SK-N-SH (cell line): Measurements from ENCODE around the gene SERPIND1. TPM values are rescaled to one million over a fixed set of nuclear protein-coding genes. Genes with fewer than 3 reads are reported as not detected.

Experiments
- CTCF ChIA-PET: fragments of 300-600, 350-600 bp; formaldehyde crosslinking; extraction: SDS; loops from one replicate; lab custom pipeline; 2021; lab: Yijun Ruan, JAX
- POLR2A ChIA-PET: fragments of 350-600 bp; sonication (Branson Sonifier 250); formaldehyde crosslinking; extraction: SDS; loops from one replicate; lab custom pipeline; 2020; ENCODE audit warnings: antibody characterized with exemption, inconsistent platforms; lab: Yijun Ruan, JAX
- DNase-seq: peaks from one replicate; pipeline ENCODE4 v3.0.0; 2012
- H2AFZ ChIP-seq: fragments of 200-600 bp; sonication (generic); 2 replicates; pipeline ENCODE4 v1.8.1; 2016; ENCODE audit warnings: antibody characterized with exemption, mild to moderate bottlenecking, low read depth
- H3F3A ChIP-seq: fragments of 200-600 bp; sonication (generic); replicated peaks from 2 replicates; pipeline ENCODE3; 2016; ENCODE audit warnings: antibody characterized with exemption, mild to moderate bottlenecking; ENCODE audit not compliant: insufficient read depth
- H3K27ac ChIP-seq, 2 experiments: fragments of 200-500 bp in 1 of 2; fragments of 200-600 bp in 1 of 2; sonication (Bioruptor generic) in 1 of 2; sonication (generic), shearing (Covaris generic) in 1 of 2; 2 replicates each; pipeline versions ENCODE4 v1.5.1 to v1.6.1; 2014 to 2016; ENCODE audit warnings: low read depth in 2 of 2, inconsistent platforms in 1 of 2, low read length in 1 of 2, mild to moderate bottlenecking in 1 of 2, mixed read lengths in 1 of 2
- H3K27me3 ChIP-seq: fragments of 200-600 bp; sonication (generic), shearing (Covaris generic); 2 replicates; pipeline ENCODE4 v1.6.1; 2016; ENCODE audit warnings: mixed run types; ENCODE audit not compliant: insufficient read depth
- H3K36me3 ChIP-seq, 2 experiments: fragments of 200-500 bp in 1 of 2; fragments of 200-600 bp in 1 of 2; sonication (Bioruptor generic) in 1 of 2; sonication (generic) in 1 of 2; replicated peaks in 1 of 2; 2 replicates each; pipeline versions ENCODE3 to v1.5.1; 2014 to 2016; ENCODE audit warnings: low read length in 1 of 2, mild to moderate bottlenecking in 1 of 2; ENCODE audit not compliant: insufficient read depth in 2 of 2, control insufficient read depth in 1 of 2
- H3K4me1 ChIP-seq, 2 experiments: fragments of 200-500 bp in 1 of 2; fragments of 200-600 bp in 1 of 2; sonication (Bioruptor generic) in 1 of 2; sonication (generic), shearing (Covaris generic) in 1 of 2; 2 replicates each; pipeline versions ENCODE4 v1.5.1 to v1.6.1; 2014 to 2016; ENCODE audit warnings: low read depth in 1 of 2, low read length in 1 of 2, mixed run types in 1 of 2; ENCODE audit not compliant: insufficient read depth in 2 of 2, control insufficient read depth in 1 of 2
- H3K4me2 ChIP-seq: fragments of 200-600 bp; sonication (generic), shearing (Covaris generic); 2 replicates; pipeline ENCODE4 v1.6.1; 2017; ENCODE audit warnings: mixed run types
- H3K4me3 ChIP-seq, 2 experiments: fragments of 200-500 bp in 1 of 2; fragments of 200-600 bp in 1 of 2; sonication (Bioruptor generic) in 1 of 2; sonication (generic), shearing (Covaris generic) in 1 of 2; 2 replicates each; pipeline versions ENCODE4 v1.5.1 to v1.8.1; 2014 to 2016; ENCODE audit warnings: low read depth in 2 of 2, inconsistent platforms in 1 of 2, low read length in 1 of 2, mild to moderate bottlenecking in 1 of 2, mixed read lengths in 1 of 2, moderate library complexity in 1 of 2
- H3K79me2 ChIP-seq: fragments of 200-600 bp; sonication (generic); 2 replicates; pipeline ENCODE4 v1.8.1; 2017; ENCODE audit warnings: mild to moderate bottlenecking; ENCODE audit not compliant: insufficient read depth
- H3K9ac ChIP-seq: fragments of 200-600 bp; sonication (generic); 2 replicates; pipeline ENCODE4 v1.6.1; 2017; ENCODE audit warnings: mixed run types
- H3K9me2 ChIP-seq: fragments of 200-600 bp; sonication (generic); 2 replicates; pipeline ENCODE4 v1.6.1; 2017; ENCODE audit warnings: mixed run types
- H3K9me3 ChIP-seq: fragments of 200-600 bp; sonication (generic); 2 replicates; pipeline ENCODE4 v1.6.1; 2017; ENCODE audit warnings: mixed run types, mild to moderate bottlenecking, moderate library complexity
- H4K20me1 ChIP-seq: fragments of 200-600 bp; sonication (generic); 2 replicates; pipeline ENCODE4 v1.6.1; 2017; ENCODE audit warnings: mild to moderate bottlenecking, mixed run types; ENCODE audit not compliant: insufficient read depth
- CHD2 ChIP-seq: fragments of 150-350 bp; IDR thresholded peaks from 2 replicates; pipeline ENCODE4 v1.6.1; 2018; ENCODE audit warnings: low read length; ENCODE audit not compliant: partially characterized antibody
- EZH2phosphoT487 ChIP-seq: fragments of 200-600 bp; sonication (generic); IDR thresholded peaks from 2 replicates; pipeline ENCODE4 v1.6.1; 2017; ENCODE audit warnings: low read depth, mixed run types, mild to moderate bottlenecking, antibody characterized with exemption, moderate library complexity, borderline replicate concordance
- FOSL2 ChIP-seq: IDR thresholded peaks from 2 replicates; pipeline ENCODE4 v1.4.0; 2012; ENCODE audit warnings: low read depth, mild to moderate bottlenecking, moderate library complexity, borderline replicate concordance
- FOXJ3 ChIP-seq: sonication (generic); formaldehyde crosslinking; IDR thresholded peaks from 2 replicates; pipeline ENCODE4 v1.5.1; 2020; ENCODE audit warnings: mild to moderate bottlenecking, missing genetic modification reagents
- GABPA ChIP-seq: IDR thresholded peaks from 2 replicates; pipeline ENCODE4 v1.4.0; 2012; ENCODE audit warnings: low read depth, mild to moderate bottlenecking
- MEF2A ChIP-seq: IDR thresholded peaks from 2 replicates; pipeline ENCODE4 v1.4.0; 2012; ENCODE audit warnings: low read depth, borderline replicate concordance
- RFX5 ChIP-seq: IDR thresholded peaks from 2 replicates; pipeline ENCODE4 v1.6.1; 2012; ENCODE audit warnings: mild to moderate bottlenecking, improper control_type of control experiment, low read length
- TCF12 ChIP-seq: IDR thresholded peaks from 2 replicates; pipeline ENCODE4 v1.4.0; 2012
- TEAD4 ChIP-seq: IDR thresholded peaks from 2 replicates; pipeline ENCODE4 v1.4.0; 2012; ENCODE audit warnings: mild to moderate bottlenecking, borderline replicate concordance; ENCODE audit not compliant: insufficient read depth
- YY1 ChIP-seq: IDR thresholded peaks from 2 replicates; pipeline ENCODE4 v1.4.0; 2012; ENCODE audit warnings: low read depth, mild to moderate bottlenecking
- WGBS: methylation state at CpG from one replicate; pipeline ENCODE4 v1.1.6; 2017; ENCODE audit warnings: low lambda C conversion rate; 5-methylcytosine and 5-hydroxymethylcytosine counted together
- polyA plus RNA-seq, 3 experiments: library from polyadenylated mRNA; depleted of rRNA; stranded (reverse); fragments of >200 nt; gene quantifications; 2 replicates each; pipeline ENCODE4 v1.2.3, GENCODE V29; 2012
- TF ChIP-seq, protein P1 (sequence below): fragments of 200-600 bp; sonication (generic); IDR thresholded peaks from 2 replicates; pipeline ENCODE4 v1.6.1; 2017; ENCODE audit warnings: antibody characterized with exemption, mild to moderate bottlenecking, moderate library complexity
- TF ChIP-seq, protein P2 (sequence below): IDR thresholded peaks from 2 replicates; pipeline ENCODE4 v1.4.0; 2012; ENCODE audit warnings: low read depth, borderline replicate concordance

SERPIND1 gene
- polyA plus RNA-seq, 1 of the 3 experiments (the other 2 are of a cell fraction): not detected

DNA sequence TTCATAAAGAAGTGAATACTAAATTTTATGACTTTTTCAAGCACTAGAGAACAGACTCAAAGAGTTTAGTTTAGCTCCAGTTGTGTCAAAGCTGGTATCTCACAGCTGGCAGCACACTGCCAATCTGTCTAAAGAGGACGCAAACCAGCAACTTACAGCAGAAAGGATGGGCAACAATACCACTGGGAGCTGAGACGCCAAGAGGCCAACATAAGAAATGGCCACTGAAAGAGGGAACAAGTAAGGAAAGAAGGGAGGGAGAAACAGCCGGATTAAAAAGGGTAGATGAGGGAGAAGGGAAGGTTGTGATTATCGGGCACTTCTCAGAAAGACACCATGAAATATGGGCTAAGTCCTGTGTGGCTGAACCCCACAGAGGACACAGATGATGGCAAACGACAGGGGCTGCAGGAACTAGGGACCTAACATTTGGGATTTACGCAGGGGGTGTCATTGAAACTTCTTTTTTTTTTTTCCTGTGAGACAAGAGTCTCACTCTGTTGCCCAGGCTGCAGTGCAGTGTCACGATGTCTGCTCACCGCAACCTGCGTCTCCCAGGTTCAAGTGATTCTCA, 41.7 kb downstream of the SERPIND1 start:
- Histone ChIP-seq H3K27ac (no peak overlapping the region), H3F3A (peaks cover 7% of the 10 kb centered on the region), H3K4me3 (no peak overlapping the region), H3K79me2 (no peaks in the 10 kb centered on the region), H3K9ac (no peak overlapping the region), H3K4me1 (no peaks in the 10 kb centered on the region), H3K9me2 (no peaks in the 10 kb centered on the region), H3K4me2 (no peak overlapping the region), H4K20me1 (no peaks in the 10 kb centered on the region), H2AFZ (no peak overlapping the region), H3K27me3 (no peaks in the 10 kb centered on the region), H3K9me3 (no peaks in the 10 kb centered on the region), H3K36me3 (peaks cover 33 to 45% of the 10 kb centered on the region in 2 experiments)
- CTCF ChIA-PET: interaction anchor here (2.5 kb wide), 1 partner anchor 11 kb away, joined by 9 read pairs; no protein-coding TSS in a partner anchor
- TF ChIP-seq YY1 (no peak), EZH2phosphoT487 (no peak), GABPA (no peak), MEF2A (no peak)
- POLR2A ChIA-PET: no interaction called here
- DNase-seq: no peak
- WGBS: 94% methylated on average over 9 of the region's 9 CpGs

DNA sequence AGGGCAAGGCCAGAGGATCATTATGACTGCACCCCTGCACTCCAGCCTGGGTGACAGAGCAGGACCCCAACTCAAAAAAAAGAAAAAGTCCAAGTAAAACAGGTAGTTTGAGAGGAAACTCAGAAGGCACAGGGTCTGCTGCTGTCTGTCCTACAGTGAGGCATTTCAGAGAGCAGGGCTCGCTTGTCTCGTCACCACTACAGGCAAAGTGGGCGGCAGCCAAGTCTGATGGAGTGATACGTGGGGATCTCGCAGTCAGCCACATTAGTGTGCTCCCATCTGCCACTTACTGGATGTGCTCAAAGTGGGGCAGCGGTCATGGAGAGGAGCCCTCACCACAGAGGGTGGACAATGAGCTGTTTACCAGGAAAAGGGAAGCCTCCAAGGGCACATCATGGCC, 42.6 kb downstream of the SERPIND1 start:
- Histone ChIP-seq H3K79me2 (no peaks in the 10 kb centered on the region), H3K9me3 (no peaks in the 10 kb centered on the region), H3K4me3 (no peak overlapping the region), H3K27me3 (no peaks in the 10 kb centered on the region), H3F3A (peaks cover 7% of the 10 kb centered on the region), H3K36me3 (peaks cover 28 to 40% of the 10 kb centered on the region in 2 experiments), H3K27ac (no peak overlapping the region), H3K4me2 (no peak overlapping the region), H3K9me2 (no peaks in the 10 kb centered on the region), H3K9ac (no peak overlapping the region), H4K20me1 (no peaks in the 10 kb centered on the region), H3K4me1 (no peaks in the 10 kb centered on the region), H2AFZ (no peak overlapping the region)
- ChIA-PET POLR2A (no interaction called here), CTCF (interaction anchor here (2.5 kb wide), 1 partner anchor 12 kb away, joined by 9 read pairs; no protein-coding TSS in a partner anchor)
- TF ChIP-seq FOXJ3 (CRISPR knock-in tag) (no peak), TEAD4 (no peak), FOSL2 (no peak), CHD2 (no peak)
- TF ChIP-seq, protein P1, sequence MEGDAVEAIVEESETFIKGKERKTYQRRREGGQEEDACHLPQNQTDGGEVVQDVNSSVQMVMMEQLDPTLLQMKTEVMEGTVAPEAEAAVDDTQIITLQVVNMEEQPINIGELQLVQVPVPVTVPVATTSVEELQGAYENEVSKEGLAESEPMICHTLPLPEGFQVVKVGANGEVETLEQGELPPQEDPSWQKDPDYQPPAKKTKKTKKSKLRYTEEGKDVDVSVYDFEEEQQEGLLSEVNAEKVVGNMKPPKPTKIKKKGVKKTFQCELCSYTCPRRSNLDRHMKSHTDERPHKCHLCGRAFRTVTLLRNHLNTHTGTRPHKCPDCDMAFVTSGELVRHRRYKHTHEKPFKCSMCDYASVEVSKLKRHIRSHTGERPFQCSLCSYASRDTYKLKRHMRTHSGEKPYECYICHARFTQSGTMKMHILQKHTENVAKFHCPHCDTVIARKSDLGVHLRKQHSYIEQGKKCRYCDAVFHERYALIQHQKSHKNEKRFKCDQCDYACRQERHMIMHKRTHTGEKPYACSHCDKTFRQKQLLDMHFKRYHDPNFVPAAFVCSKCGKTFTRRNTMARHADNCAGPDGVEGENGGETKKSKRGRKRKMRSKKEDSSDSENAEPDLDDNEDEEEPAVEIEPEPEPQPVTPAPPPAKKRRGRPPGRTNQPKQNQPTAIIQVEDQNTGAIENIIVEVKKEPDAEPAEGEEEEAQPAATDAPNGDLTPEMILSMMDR: no peak
- 100% methylated on average over 5 of the region's 6 CpGs for whole genome bisulfite sequencing
- no peak for DNase-seq

DNA sequence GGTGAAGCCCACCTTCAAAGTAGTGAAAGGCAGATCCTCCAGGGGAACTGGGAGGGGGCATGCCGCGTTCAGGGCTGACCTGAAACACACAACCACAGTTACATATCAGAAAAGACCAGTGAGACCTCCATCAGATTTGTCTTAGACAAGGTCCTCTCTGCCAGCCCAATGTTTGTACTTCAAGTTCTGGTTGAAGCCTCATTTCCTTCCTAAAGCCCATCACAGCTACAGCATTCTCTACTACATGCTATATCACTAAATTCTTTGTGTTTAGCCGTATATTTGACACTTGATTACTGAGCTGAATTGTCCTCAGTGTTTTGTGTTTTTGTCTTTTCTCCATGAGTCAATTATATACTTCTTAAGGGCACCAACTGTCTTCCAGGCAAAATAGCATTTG, 44.6 kb downstream of the SERPIND1 start:
- DNase-seq: no peak
- Histone ChIP-seq H3K27ac (no peak overlapping the region), H3K4me1 (no peaks in the 10 kb centered on the region), H4K20me1 (no peaks in the 10 kb centered on the region), H3K27me3 (no peaks in the 10 kb centered on the region), H2AFZ (no peak overlapping the region), H3K4me3 (no peak overlapping the region), H3F3A (peaks cover 7% of the 10 kb centered on the region), H3K36me3 (peaks cover 26 to 31% of the 10 kb centered on the region in 2 experiments), H3K9me2 (no peaks in the 10 kb centered on the region), H3K9me3 (no peaks in the 10 kb centered on the region), H3K4me2 (no peak overlapping the region), H3K9ac (no peak overlapping the region), H3K79me2 (no peaks in the 10 kb centered on the region)
- 98% methylated on average over 3 of the region's 3 CpGs for WGBS
- POLR2A ChIA-PET: no interaction called here
- TF ChIP-seq, protein P2, sequence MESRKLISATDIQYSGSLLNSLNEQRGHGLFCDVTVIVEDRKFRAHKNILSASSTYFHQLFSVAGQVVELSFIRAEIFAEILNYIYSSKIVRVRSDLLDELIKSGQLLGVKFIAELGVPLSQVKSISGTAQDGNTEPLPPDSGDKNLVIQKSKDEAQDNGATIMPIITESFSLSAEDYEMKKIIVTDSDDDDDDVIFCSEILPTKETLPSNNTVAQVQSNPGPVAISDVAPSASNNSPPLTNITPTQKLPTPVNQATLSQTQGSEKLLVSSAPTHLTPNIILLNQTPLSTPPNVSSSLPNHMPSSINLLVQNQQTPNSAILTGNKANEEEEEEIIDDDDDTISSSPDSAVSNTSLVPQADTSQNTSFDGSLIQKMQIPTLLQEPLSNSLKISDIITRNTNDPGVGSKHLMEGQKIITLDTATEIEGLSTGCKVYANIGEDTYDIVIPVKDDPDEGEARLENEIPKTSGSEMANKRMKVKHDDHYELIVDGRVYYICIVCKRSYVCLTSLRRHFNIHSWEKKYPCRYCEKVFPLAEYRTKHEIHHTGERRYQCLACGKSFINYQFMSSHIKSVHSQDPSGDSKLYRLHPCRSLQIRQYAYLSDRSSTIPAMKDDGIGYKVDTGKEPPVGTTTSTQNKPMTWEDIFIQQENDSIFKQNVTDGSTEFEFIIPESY: no peak
- TF ChIP-seq FOXJ3 (CRISPR knock-in tag): no peak
- TF ChIP-seq RFX5: no peak
- no peak for TF ChIP-seq EZH2phosphoT487
- TF ChIP-seq YY1: no peak
- no peak for TF ChIP-seq TEAD4
- TF ChIP-seq TCF12: no peak
- TF ChIP-seq CHD2: no peak
- CTCF ChIA-PET: no interaction called here
